ENCODE measurements around the gene PCBP3. TPM values are rescaled to one million over a fixed set of nuclear protein-coding genes. Genes with fewer than 3 reads are reported as not detected.

The PCBP3 gene
- total and polyA plus RNA-seq, 2 donors: 4.3 to 4.6 TPM

DNA sequence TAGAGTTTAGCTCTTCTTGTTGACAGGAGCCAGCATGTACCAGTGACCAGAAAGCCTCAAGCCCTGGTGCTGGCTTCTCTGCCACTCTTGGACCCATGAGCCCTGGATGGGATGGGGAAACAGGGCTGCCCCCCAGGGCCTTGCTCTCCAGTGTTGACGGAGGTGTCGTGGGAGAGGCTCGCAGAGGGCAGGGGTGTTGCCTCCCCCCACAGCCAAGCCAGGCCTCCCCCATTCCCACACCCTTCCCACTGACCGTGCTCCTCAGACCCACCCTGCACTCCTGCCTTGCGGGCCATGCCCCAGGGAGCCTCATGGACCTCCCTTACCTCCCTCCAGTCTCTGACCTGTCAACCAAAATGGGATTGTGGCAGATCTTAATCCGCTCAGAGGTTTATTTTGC, 214.2 kb downstream of the PCBP3 start:
- WGBS: 83% methylated on average over 6 of the region's 6 CpGs
- Histone ChIP-seq H3K36me3 (ENCODE audit: insufficient read depth) (no peaks in the 10 kb centered on the region), H3K4me1 (ENCODE audit: insufficient read depth) (no peaks in the 10 kb centered on the region), H3K27ac (ENCODE audit: low read depth) (no peak overlapping the region), H3K4me3 (ENCODE audit: low read depth, low read length) (no peak overlapping the region)
- DNase-seq (ENCODE audit: extremely low spot score): no peak

- Histone ChIP-seq H3K27ac (ENCODE audit: low read depth) (no peak overlapping the region), H3K36me3 (ENCODE audit: insufficient read depth) (no peaks in the 10 kb centered on the region), H3K4me1 (ENCODE audit: insufficient read depth) (no peaks in the 10 kb centered on the region), H3K4me3 (ENCODE audit: low read depth, low read length) (no peak overlapping the region)
- DNase-seq (ENCODE audit: extremely low spot score): no peak
- WGBS: 93% methylated on average over 12 of the region's 12 CpGs
Observed at GRCh38 chr21:45858180-45858579, 214.7 kb downstream of the PCBP3 start.

- no peak for DNase-seq (ENCODE audit: extremely low spot score)
- H3K4me1 ChIP-seq (ENCODE audit: insufficient read depth): no peaks in the 10 kb centered on the region
- no peak overlapping the region for H3K4me3 ChIP-seq (ENCODE audit: low read depth, low read length)
- no peaks in the 10 kb centered on the region for H3K36me3 ChIP-seq (ENCODE audit: insufficient read depth)
- no peak overlapping the region for H3K27ac ChIP-seq (ENCODE audit: low read depth)
- WGBS: 92% methylated on average over 21 of the region's 21 CpGs
Observed at GRCh38 chr21:45859041-45859761, 215.7 kb downstream of the PCBP3 start.

DNA sequence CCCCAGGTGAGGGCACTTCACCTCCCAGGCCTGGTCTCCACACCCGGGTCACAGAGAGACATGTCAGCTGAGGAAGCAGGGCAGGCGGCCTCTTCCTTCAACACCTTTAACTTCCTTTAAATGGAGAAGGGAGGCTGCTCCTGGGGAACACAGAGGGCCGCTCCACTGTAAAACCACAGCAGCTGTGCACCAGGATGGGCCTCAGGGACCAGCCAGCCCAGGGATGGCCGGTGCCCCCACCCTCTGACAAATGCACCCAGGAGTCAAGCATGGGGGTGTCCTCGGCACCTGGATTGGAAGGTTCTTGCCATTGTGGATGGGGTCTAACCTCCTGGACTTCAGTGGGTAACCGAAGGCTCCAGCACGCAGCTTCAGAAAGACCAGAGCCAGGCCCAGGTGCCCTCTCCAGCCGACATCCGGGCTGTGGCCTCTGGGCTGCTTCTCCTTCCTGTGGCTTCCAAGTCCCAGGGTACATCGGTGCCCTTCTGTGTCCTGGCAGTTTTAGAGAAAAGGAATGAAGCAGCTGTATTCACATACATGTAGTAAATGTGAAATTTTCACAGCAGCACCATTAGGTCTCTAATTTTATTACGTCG, 216.3 kb downstream of the PCBP3 start:
- no peaks in the 10 kb centered on the region for H3K36me3 ChIP-seq (ENCODE audit: insufficient read depth)
- H3K4me1 ChIP-seq (ENCODE audit: insufficient read depth): no peaks in the 10 kb centered on the region
- 88% methylated on average over 12 of the region's 12 CpGs for WGBS
- H3K27ac ChIP-seq (ENCODE audit: low read depth): no peak overlapping the region
- no peak overlapping the region for H3K4me3 ChIP-seq (ENCODE audit: low read depth, low read length)
- no peak for DNase-seq (ENCODE audit: extremely low spot score)

DNA sequence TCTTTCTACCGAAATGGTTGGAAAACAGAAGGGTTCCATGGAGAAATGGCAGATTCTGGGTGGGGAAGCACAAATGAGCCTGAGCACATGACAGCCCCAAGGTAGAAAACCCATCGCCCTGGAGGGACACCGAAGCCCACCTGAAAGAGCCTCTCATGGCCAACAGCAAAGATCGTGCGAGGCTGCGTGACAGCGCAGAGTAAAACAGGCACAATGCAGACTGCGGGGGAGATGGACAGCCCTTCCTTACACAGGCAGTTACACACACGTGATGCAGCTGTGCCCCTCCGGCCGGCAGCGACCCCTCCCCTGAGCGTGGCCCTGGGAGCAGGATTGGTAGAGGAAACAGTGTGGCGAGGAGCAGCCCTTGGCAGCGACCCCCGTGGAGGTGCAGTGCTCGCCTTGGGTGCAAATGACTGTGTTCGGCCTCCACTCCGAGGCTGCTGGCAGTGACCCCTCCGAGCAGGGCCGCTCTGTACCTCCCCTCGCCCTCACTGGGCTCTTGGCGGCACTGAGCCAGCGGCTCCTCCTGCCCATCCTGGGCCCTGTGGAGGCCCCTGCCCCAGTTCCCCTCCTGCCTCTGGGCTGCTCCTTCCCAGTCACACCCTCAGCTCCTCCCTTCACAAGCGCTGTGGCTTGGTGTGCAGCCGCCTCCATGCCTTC, 217.1 kb downstream of the PCBP3 start:
- 92% methylated on average over 26 of the region's 26 CpGs for WGBS
- Histone ChIP-seq H3K4me1 (ENCODE audit: insufficient read depth) (no peaks in the 10 kb centered on the region), H3K27ac (ENCODE audit: low read depth) (no peak overlapping the region), H3K36me3 (ENCODE audit: insufficient read depth) (no peaks in the 10 kb centered on the region), H3K4me3 (ENCODE audit: low read depth, low read length) (no peak overlapping the region)
- DNase-seq (ENCODE audit: extremely low spot score): no peak

GRCh38 chr21:45861156-45861870, 217.8 kb downstream of the PCBP3 start:
- DNase-seq (ENCODE audit: extremely low spot score): no peak

DNA sequence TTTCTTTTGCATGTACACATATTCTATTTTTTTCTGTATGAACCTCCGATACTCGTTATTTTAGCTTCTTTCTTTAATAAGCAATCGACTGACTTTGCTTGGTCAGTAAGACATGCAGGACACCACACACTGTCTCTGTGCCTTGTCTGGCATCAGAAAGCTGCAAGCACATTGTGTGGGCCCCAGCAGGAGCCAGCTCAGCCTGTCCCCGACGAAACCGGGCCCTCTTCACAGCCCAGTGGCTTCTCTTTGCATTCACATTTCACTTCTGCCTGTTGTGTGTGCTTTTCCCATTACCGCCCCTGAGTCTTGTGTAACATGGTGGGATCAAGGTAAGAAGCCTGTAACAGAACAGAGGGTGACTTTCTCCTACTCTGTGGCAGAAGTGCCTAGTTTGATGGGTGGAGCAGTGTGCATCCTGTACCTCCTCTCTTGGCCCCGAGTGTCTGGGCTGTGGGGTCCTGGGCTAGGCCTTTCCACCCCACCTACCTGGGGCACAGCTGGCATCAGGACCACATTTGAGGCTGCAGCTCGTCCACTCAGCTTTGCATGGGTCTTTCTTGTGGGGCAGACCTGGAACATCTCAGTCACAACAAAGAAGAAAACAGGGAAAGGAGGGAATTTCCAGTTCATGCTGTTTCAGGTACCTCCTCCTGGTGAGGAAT, 219.2 kb downstream of the PCBP3 start:
- WGBS: 83% methylated on average over 9 of the region's 9 CpGs

More at GRCh38 chr21:45861156-45861870, 217.8 kb downstream of the PCBP3 start:
- Histone ChIP-seq H3K4me3 (ENCODE audit: low read depth, low read length) (no peak overlapping the region), H3K27ac (ENCODE audit: low read depth) (no peak overlapping the region), H3K36me3 (ENCODE audit: insufficient read depth) (no peaks in the 10 kb centered on the region), H3K4me1 (ENCODE audit: insufficient read depth) (no peaks in the 10 kb centered on the region)
- WGBS: 85% methylated on average over 14 of the region's 14 CpGs

DNA sequence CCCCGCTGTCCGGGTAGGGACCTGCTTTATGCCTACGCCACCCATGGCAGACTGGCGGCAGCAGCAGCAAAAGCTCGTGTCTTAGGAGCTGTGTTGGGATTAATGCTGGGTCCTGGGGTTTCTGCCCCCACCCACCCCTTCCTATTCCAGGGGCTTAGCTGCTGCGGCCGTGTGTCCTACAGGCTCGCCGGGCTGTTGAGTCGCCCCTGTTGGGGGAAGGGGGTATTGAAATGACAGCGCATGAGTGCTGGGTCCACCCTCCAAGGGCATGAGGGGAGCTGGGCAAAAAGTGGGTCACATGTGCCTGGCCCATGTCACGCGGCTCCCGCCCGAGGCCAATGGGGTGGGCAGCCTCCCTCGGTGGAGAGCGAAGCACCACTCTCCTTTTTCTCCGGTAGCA, 219.7 kb downstream of the PCBP3 start:
- Histone ChIP-seq H3K36me3 (ENCODE audit: insufficient read depth) (no peaks in the 10 kb centered on the region), H3K4me1 (ENCODE audit: insufficient read depth) (no peaks in the 10 kb centered on the region), H3K27ac (ENCODE audit: low read depth) (no peak overlapping the region), H3K4me3 (ENCODE audit: low read depth, low read length) (no peak overlapping the region)
- 91% methylated on average over 18 of the region's 18 CpGs for WGBS
- DNase-seq (ENCODE audit: extremely low spot score): no peak

More for the DNA sequence above, 219.2 kb downstream of the PCBP3 start:
- Histone ChIP-seq H3K4me3 (ENCODE audit: low read depth, low read length) (no peak overlapping the region), H3K4me1 (ENCODE audit: insufficient read depth) (no peaks in the 10 kb centered on the region), H3K36me3 (ENCODE audit: insufficient read depth) (no peaks in the 10 kb centered on the region), H3K27ac (ENCODE audit: low read depth) (no peak overlapping the region)
- DNase-seq (ENCODE audit: extremely low spot score): no peak

- H3K4me1 ChIP-seq (ENCODE audit: insufficient read depth): no peaks in the 10 kb centered on the region
- H3K4me3 ChIP-seq (ENCODE audit: low read depth, low read length): no peak overlapping the region
- no peaks in the 10 kb centered on the region for H3K36me3 ChIP-seq (ENCODE audit: insufficient read depth)
- no peak overlapping the region for H3K27ac ChIP-seq (ENCODE audit: low read depth)
- no peak for DNase-seq (ENCODE audit: extremely low spot score)
- 88% methylated on average over 19 of the region's 19 CpGs for WGBS
Observed at GRCh38 chr21:45863751-45864150, 220.2 kb downstream of the PCBP3 start.

DNA sequence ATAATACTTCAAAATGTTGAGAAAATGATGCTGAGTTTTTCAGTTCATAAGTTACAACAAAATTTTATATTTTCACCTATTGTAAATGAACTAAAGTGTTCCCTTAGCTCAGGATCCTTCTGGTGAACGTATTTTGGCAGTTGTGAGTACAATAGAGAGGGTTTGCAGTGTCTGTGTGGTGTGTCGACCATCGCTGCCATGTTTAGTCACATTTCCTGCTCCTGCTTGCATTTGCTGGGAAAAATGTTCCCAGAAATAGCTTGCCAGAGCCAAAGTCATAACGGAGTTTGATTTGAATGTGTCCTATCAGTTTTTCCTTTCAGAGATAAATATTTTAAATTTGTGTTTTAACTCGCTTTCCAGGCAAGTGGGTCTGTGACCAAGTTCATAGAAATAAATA, 220.9 kb downstream of the PCBP3 start:
- 49% methylated on average over 5 of the region's 5 CpGs for WGBS
- DNase-seq (ENCODE audit: extremely low spot score): no peak
- Histone ChIP-seq H3K36me3 (ENCODE audit: insufficient read depth) (no peaks in the 10 kb centered on the region), H3K4me1 (ENCODE audit: insufficient read depth) (no peaks in the 10 kb centered on the region), H3K4me3 (ENCODE audit: low read depth, low read length) (no peak overlapping the region), H3K27ac (ENCODE audit: low read depth) (no peak overlapping the region)

- 90% methylated on average over 27 of the region's 27 CpGs for WGBS
- Histone ChIP-seq H3K36me3 (ENCODE audit: insufficient read depth) (no peaks in the 10 kb centered on the region), H3K27ac (ENCODE audit: low read depth) (no peak overlapping the region), H3K4me1 (ENCODE audit: insufficient read depth) (no peaks in the 10 kb centered on the region), H3K4me3 (ENCODE audit: low read depth, low read length) (no peak overlapping the region)
- no peak for DNase-seq (ENCODE audit: extremely low spot score)
Observed at GRCh38 chr21:45865106-45865835, 221.7 kb downstream of the PCBP3 start.

- Histone ChIP-seq H3K36me3 (ENCODE audit: insufficient read depth) (no peaks in the 10 kb centered on the region), H3K27ac (ENCODE audit: low read depth) (no peak overlapping the region), H3K4me3 (ENCODE audit: low read depth, low read length) (no peak overlapping the region), H3K4me1 (ENCODE audit: insufficient read depth) (no peaks in the 10 kb centered on the region)
- DNase-seq (ENCODE audit: extremely low spot score): no peak
- WGBS: 62% methylated on average over 11 of the region's 11 CpGs
Observed at GRCh38 chr21:45866551-45866950, 223.0 kb downstream of the PCBP3 start.
